VCaP (cell line): Measurements from ENCODE around the gene UNC13C.

ENCODE experiments used
- H3K27ac ChIP-seq: fragments of 450-650 bp; 2 replicates; pipeline ENCODE4 v1.5.1; 2017
- CTCF ChIP-seq: fragments of 450-650 bp; conservative IDR thresholded peaks from 2 replicates; pipeline ENCODE4 v1.5.1; 2017; ENCODE audit warnings: mild to moderate bottlenecking, moderate library complexity

Gene UNC13C

GRCh38 chr15:54159012-54159411 lies 180.8 kb downstream of the UNC13C start:
- no peak for TF ChIP-seq CTCF
- no peak overlapping the region for H3K27ac ChIP-seq

GRCh38 chr15:54187325-54187724 lies 209.1 kb downstream of the UNC13C start:
- no peak for TF ChIP-seq CTCF
- no peak overlapping the region for H3K27ac ChIP-seq

- H3K27ac ChIP-seq, result no peak overlapping the region
- no peak for TF ChIP-seq CTCF
Observed at GRCh38 chr15:54197995-54198394, 219.8 kb downstream of the UNC13C start.

- TF ChIP-seq CTCF, result no peak
- H3K27ac ChIP-seq, result no peak overlapping the region
Observed at GRCh38 chr15:54206586-54207321, 228.5 kb downstream of the UNC13C start.

GRCh38 chr15:54208786-54209185 lies 230.5 kb downstream of the UNC13C start:
- TF ChIP-seq CTCF, result no peak
- no peak overlapping the region for H3K27ac ChIP-seq

- H3K27ac ChIP-seq, result no peak overlapping the region
- no peak for TF ChIP-seq CTCF
Observed at GRCh38 chr15:54212635-54213034, 234.4 kb downstream of the UNC13C start.

GRCh38 chr15:54226455-54226854 lies 248.2 kb downstream of the UNC13C start:
- H3K27ac ChIP-seq, result no peak overlapping the region
- TF ChIP-seq CTCF, result no peak
